GM23248 (cell line): ENCODE results near the gene DOCK6.

Experiments used
- EZH2 ChIP-seq: fragments of 200-600 bp; sonication (generic); IDR thresholded peaks from 2 replicates; pipeline ENCODE4 v1.6.1; 2018; ENCODE audit warnings: antibody characterized with exemption, mild to moderate bottlenecking; ENCODE audit not compliant: insufficient read depth, poor library complexity, severe bottlenecking
- EZH2phosphoT487 ChIP-seq: fragments of 200-600 bp; sonication (generic); IDR thresholded peaks from 2 replicates; pipeline ENCODE4 v1.6.1; 2018; ENCODE audit warnings: antibody characterized with exemption, moderate library complexity, mild to moderate bottlenecking, low read depth; ENCODE audit not compliant: insufficient read depth

- TF ChIP-seq EZH2phosphoT487 (no peak), EZH2 (no peak)
Measured at GRCh38 chr19:11274533-11275086, 12.3 kb upstream of the DOCK6 start.
